Stomach (tissue), 9 donors: Measurements from ENCODE around the gene SEPTIN5. TPM values are rescaled to one million over a fixed set of nuclear protein-coding genes. Genes with fewer than 3 reads are reported as not detected.
A peak's percentile ranks its signal among the peaks of the same experiment; 100 is the strongest.

Experiments
- DNase-seq, 2 donors: peaks; one replicate each; pipeline versions ENCODE4 v3.0.0 to v3.0.0-alpha.2; 2013 to 2019
- H3K27ac ChIP-seq, 5 donors: fragments of 200-600 bp in 4 of 5; sonication (generic) in 4 of 5; one replicate each; pipeline ENCODE4 v1.5.1; 2013 to 2019; ENCODE audit warnings: mild to moderate bottlenecking in 1 of 5, moderate library complexity in 1 of 5
- H3K27me3 ChIP-seq, 3 donors: fragments of 200-600 bp; sonication (generic); one replicate each; pipeline ENCODE4 v1.5.1; 2017 to 2019; ENCODE audit warnings: mixed run types in 1 of 3
- H3K36me3 ChIP-seq, 4 donors: fragments of 200-600 bp; sonication (generic); 1 replicate in 3 of 4; 2 replicates in 1 of 4; pipeline ENCODE4 v1.5.1; 2016 to 2019
- H3K4me1 ChIP-seq, 4 donors: fragments of 200-600 bp; sonication (generic); one replicate each; pipeline ENCODE4 v1.5.1; 2016 to 2019
- H3K4me3 ChIP-seq, 4 donors: fragments of 200-600 bp; sonication (generic) in 3 of 4; one replicate each; pipeline ENCODE4 v1.5.1; 2016 to 2019; ENCODE audit warnings: mild to moderate bottlenecking in 1 of 4
- H3K9me3 ChIP-seq, 4 donors: fragments of 200-600 bp; sonication (generic); one replicate each; pipeline ENCODE4 v1.5.1; 2016 to 2019
- CTCF ChIP-seq, 7 experiments: fragments of 450-650 bp in 4 of 7; fragments of 200-600 bp in 3 of 7; sonication (generic) in 3 of 7; IDR thresholded peaks; one replicate each; pipeline ENCODE4 v1.5.1; 2016 to 2019; ENCODE audit warnings: antibody characterized with exemption in 7 of 7, control low read depth in 2 of 7, mild to moderate bottlenecking in 1 of 7
- EP300 ChIP-seq: sonication (generic); formaldehyde crosslinking; IDR thresholded peaks from one replicate; pipeline ENCODE4 v1.6.1; 2017; ENCODE audit warnings: antibody characterized with exemption
- POLR2A ChIP-seq, 4 donors: fragments of 450-650 bp; IDR thresholded peaks; one replicate each; pipeline ENCODE4 v1.6.1; 2016; ENCODE audit warnings: antibody characterized with exemption in 4 of 4, control low read depth in 2 of 4, mild to moderate bottlenecking in 1 of 4, moderate library complexity in 1 of 4
- POLR2AphosphoS5 ChIP-seq, 3 donors: sonication (generic); formaldehyde crosslinking; IDR thresholded peaks; one replicate each; pipeline ENCODE4 v1.6.1; 2016; ENCODE audit warnings: antibody characterized with exemption in 3 of 3
- WGBS, 5 donors: extraction: QIAGEN DNeasy Blood & Tissue Kit in 3 of 5; methylation state at CpG; one replicate each; pipeline versions ENCODE4 v1.1.5 to v1.1.7; 2013 to 2018; 5-methylcytosine and 5-hydroxymethylcytosine counted together
- intact Hi-C: fragments of 100-400 bp; cut with DNase I; formaldehyde crosslinking; loops from one replicate; pipeline ENCODE4 v1.15.1; 2023; ENCODE audit warnings: low total_unique reads
- polyA plus RNA-seq, 3 donors: library from polyadenylated mRNA; stranded (reverse); fragments of 200-250 nt; gene quantifications; one replicate each; pipeline ENCODE4 v1.2.3, GENCODE V29; 2013
- total RNA-seq, 5 donors: library from RNA; depleted of rRNA; stranded (reverse); fragments of >200 nt; gene quantifications; one replicate each; pipeline versions ENCODE4 v1.1.0 to v1.2.3, GENCODE V29; 2014 to 2016
- donor health status: healthy with polysubstance abuse.
- donor health status: Bipolar disorder and iron deficiency.
- donor health status: healthy.

SEPTIN5 gene
- total and polyA plus RNA-seq, 8 donors: 1.2 to 38.8 (median 12.5) TPM

- peaks cover 0 to 1% (median 0%) of the 10 kb centered on the region in 4 donors for H3K4me1 ChIP-seq
- no peak for TF ChIP-seq EP300
- TF ChIP-seq CTCF (IDR thresholded peaks at IDR 0.05): no peak
- DNase-seq: peak in 1 of 2 donors; percentile 7
- no peaks in the 10 kb centered on the region for H3K36me3 ChIP-seq
- WGBS, 5 donors: 55 to 76% (median 69%) methylated on average over 5 to 20 of the region's 20 CpGs
- H3K9me3 ChIP-seq: no peaks in the 10 kb centered on the region
- H3K4me3 ChIP-seq: no peak overlapping the region
- H3K27me3 ChIP-seq: peaks cover 0 to 69% (median 8%) of the 10 kb centered on the region in 3 donors
- H3K27ac ChIP-seq: no peak overlapping the region
- intact Hi-C loops: no loop called here
Observed at GRCh38 chr22:19708321-19709011, 5.8 kb upstream of the SEPTIN5 start.

GRCh38 chr22:19709063-19709769, 5.1 kb upstream of the SEPTIN5 start:
- intact Hi-C loops: no loop called here
- Histone ChIP-seq H3K27me3 (peaks cover 0 to 70% (median 13%) of the 10 kb centered on the region in 3 donors), H3K9me3 (no peaks in the 10 kb centered on the region), H3K4me1 (peaks cover 0 to 8% (median 5%) of the 10 kb centered on the region in 4 donors), H3K4me3 (no peak overlapping the region), H3K36me3 (no peaks in the 10 kb centered on the region), H3K27ac (no peak overlapping the region)
- DNase-seq: peak in 1 of 2 donors; percentile 3
- TF ChIP-seq POLR2A (IDR thresholded peaks at IDR 0.05) (no peak), CTCF (IDR thresholded peaks at IDR 0.05) (no peak), POLR2AphosphoS5 (IDR thresholded peaks at IDR 0.05) (no peak), EP300 (no peak)
- 68 to 72% (median 70%) methylated on average over 15 to 19 of the region's 19 CpGs for WGBS, 5 donors

GRCh38 chr22:19710020-19710768, 4.1 kb upstream of the SEPTIN5 start:
- 78 to 86% (median 83%) methylated on average over 12 to 19 of the region's 19 CpGs for WGBS, 5 donors
- H3K36me3 ChIP-seq: no peaks in the 10 kb centered on the region
- no peak for TF ChIP-seq EP300
- no peak for TF ChIP-seq CTCF (IDR thresholded peaks at IDR 0.05)
- TF ChIP-seq POLR2A (IDR thresholded peaks at IDR 0.05): no peak
- TF ChIP-seq POLR2AphosphoS5 (IDR thresholded peaks at IDR 0.05): no peak
- no peak for DNase-seq
- H3K4me3 ChIP-seq: no peak overlapping the region
- H3K9me3 ChIP-seq: no peaks in the 10 kb centered on the region
- no peak overlapping the region for H3K27ac ChIP-seq
- H3K27me3 ChIP-seq: peaks cover 0 to 68% (median 14%) of the 10 kb centered on the region in 3 donors
- intact Hi-C loops: no loop called here
- peaks cover 5 to 15% (median 13%) of the 10 kb centered on the region in 4 donors for H3K4me1 ChIP-seq

GRCh38 chr22:19710769-19711106, 3.6 kb upstream of the SEPTIN5 start:
- TF ChIP-seq CTCF (IDR thresholded peaks at IDR 0.05) (no peak), EP300 (no peak), POLR2AphosphoS5 (IDR thresholded peaks at IDR 0.05) (no peak)

More at GRCh38 chr22:19710769-19711106, 3.6 kb upstream of the SEPTIN5 start:
- H3K27me3 ChIP-seq: peaks cover 0 to 68% (median 15%) of the 10 kb centered on the region in 3 donors
- no peak for DNase-seq
- no peaks in the 10 kb centered on the region for H3K36me3 ChIP-seq
- H3K4me3 ChIP-seq: no peak overlapping the region
- no peaks in the 10 kb centered on the region for H3K9me3 ChIP-seq
- no peak overlapping the region for H3K27ac ChIP-seq
- H3K4me1 ChIP-seq: peaks cover 5 to 19% (median 17%) of the 10 kb centered on the region in 4 donors
- WGBS, 5 donors: 87 to 97% (median 88%) methylated on average over 6 of the region's 6 CpGs
- intact Hi-C loops: no loop called here
